NCI-H1417 (cell line): ENCODE results near the gene ELMO1.
A peak's percentile ranks its signal among the peaks of the same experiment; 100 is the strongest.

Source experiments
- DNase-seq, 3 experiments: peaks; one replicate each; lab custom pipeline; 2025; lab: John Stamatoyannopoulos, UW

Gene ELMO1

GRCh38 chr7:37269711-37270508, 178.8 kb downstream of the ELMO1 start:
- no peak for DNase-seq

DNA sequence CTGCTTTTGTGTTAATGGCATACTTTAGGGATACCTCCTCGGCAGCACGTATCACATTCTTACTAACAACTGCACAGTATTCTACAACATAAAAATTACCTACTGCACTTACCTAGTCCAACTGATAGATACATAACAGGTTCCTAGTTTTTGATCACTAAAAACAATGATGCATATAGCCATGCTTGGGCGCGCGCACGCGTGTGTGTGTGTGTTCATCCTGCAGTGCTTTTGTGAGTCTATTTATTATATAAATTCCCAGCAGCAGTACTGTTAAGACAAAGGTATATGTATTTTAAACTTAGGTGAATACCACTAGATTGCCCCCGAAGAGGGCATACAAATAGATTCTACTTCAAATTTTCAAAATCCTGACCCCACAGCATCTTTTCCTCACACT, 181.4 kb downstream of the ELMO1 start:
- DNase-seq: no peak

DNA sequence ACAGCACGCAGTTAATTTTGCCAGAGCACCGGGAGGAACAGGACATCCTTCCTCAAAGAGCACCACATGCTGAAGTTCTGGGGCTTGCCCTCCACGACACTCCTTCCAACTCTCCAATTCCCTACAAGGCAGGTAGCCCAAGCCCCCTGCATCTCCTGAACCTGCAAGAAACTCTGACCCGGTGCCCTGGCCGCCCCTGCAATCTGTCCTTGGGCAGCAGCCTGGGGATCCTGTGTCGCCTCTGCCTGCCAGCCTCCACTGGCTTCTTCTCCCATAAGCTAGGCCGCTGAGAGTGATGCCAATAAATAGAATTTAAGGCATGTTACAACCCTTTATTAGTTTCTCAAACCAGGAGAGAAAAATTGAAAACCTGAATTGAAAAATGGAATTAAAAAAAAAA, 182.8 kb downstream of the ELMO1 start:
- no peak for DNase-seq

GRCh38 chr7:37265006-37265405, 183.7 kb downstream of the ELMO1 start:
- DNase-seq: no peak

DNA sequence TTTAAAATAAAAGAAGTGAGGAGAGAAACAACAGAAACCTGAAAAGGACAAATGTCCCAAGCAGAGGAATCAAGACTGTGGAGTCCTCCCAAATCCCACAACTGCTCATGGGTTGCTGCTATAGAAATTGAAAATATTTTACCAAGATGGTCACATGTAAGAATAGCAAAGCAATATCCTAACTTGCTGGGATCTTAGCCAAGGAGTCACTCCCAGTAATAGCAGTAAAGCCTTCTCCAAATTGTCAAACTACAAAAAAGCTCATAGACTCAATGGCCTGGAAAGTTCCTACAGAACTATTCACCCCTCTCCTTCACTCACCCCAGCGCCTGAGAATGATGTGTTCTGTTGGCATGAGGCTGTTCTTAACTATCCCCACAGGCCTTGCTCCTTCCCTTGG, 186.5 kb downstream of the ELMO1 start:
- no peak for DNase-seq

DNA sequence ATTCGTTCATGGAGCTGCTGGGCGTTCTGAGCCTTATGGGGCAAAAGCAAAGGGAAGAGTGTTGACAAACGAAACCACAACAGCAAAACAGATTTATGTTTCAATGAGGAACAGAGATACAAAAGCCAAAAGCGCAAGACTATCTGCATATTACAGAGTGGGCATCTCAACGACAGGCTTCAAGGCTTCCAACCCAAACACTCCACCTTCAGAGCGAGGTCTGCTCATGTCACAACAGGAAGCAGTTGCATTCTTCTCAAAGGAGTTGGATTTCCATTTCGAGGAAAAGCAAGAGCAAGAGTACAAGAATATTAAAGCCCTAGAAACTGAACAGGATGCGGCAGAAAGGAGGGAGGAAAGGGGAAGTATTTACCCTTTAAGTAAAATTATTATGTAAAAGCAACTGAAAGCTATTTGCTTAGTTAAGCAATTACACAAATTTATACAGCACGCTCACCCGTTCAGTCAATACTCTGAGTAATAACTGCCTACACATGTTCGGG, 189.3 kb downstream of the ELMO1 start:
- peak in 1 of 3 experiments; percentile 49 for DNase-seq

DNA sequence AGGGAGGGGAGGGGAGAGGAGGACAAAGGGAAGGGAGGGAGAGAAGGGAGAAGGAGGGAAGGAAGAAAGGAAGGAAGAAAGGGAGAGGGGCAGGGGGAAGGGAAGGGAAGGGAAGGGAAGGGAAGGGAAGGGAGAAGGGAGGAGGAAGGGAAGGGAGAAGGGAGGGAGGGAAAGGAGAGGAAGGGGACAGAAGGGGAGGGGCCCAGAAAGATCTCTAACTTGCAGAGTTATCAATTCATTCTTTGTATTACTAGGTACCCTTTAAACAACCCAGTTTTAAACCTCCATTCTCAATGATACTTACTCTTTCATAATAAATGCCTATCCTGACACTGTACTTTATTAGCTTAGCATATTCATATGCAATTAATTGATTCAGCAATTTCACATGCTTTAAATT, 192.0 kb downstream of the ELMO1 start:
- no peak for DNase-seq

DNA sequence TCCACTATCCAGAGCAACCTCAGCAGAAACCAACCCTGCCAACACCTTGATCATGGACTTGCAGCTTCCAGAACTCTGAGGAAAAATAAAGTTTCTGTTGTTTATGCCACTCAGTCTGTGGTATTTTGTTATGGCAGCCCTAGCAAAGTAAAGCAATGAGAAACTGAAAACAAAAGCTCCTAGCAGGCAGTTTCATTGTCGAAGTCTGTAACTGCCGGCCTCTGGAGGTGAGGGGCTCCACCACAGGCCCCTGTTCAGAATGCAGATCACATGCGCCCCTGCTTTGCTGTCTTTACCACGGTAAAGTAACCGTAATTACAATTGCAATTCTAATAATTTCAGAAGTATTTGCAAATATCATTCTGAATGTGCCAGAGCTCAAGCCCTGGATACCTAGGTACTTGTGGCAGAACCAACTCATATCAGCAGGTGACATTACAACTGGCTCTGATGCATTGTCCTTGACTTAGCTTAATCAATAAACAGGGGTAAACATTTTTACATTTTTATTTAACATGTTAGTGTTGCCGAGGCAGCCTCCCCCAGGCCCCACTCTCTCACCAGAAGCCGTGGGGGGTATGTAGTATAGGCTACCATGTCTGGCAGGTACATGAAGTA, 193.2 kb downstream of the ELMO1 start:
- DNase-seq: no peak

GRCh38 chr7:37251222-37251621, 197.4 kb downstream of the ELMO1 start:
- no peak for DNase-seq

DNA sequence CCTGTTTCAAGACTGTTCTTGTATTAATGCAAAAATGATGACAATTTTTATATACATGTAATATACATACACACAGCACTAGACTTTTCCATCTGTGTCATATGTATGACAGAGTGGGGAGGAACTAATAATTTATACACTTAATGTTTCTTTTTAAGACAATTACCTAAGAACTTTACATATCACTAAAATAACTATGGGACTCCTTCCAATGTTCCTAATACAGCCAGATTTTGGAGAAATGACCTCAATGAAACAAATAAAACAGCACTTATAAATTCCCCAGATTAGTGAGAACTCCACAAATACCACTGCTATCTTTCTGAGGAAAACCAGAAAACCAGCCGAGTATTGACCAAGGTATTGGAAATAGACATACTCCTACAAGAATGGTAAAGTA, 199.4 kb downstream of the ELMO1 start:
- DNase-seq: no peak

DNA sequence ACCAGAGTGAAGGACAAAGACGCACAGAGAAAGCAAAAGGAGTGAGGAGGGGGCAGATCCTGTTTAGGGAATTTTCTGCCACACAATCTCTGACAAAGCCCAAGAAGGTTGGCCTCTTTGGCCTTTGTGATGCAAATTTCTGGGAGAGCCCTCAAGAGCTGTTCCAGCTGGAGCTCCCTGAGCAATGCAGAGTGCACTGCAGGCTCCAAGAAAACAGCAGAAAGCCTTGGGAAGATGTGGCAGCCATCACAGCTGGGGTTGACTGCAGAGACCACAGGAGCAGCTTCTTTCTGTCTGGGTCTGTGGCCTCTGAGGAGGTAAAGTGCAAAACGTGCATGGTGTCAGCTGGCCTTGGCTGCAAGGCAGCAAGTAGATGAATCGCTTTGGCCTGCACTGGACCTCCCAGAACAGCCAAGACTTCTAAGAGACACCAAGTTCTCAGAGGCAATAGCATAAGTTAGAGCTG, 200.2 kb downstream of the ELMO1 start:
- peak in 2 of 3 experiments; percentile 13 to 82 for DNase-seq

- DNase-seq: no peak
Observed at GRCh38 chr7:37247861-37248260, 200.8 kb downstream of the ELMO1 start.

GRCh38 chr7:37245590-37245989, 203.1 kb downstream of the ELMO1 start:
- DNase-seq: no peak

- no peak for DNase-seq
Observed at GRCh38 chr7:37236906-37237305, 211.8 kb downstream of the ELMO1 start.

DNA sequence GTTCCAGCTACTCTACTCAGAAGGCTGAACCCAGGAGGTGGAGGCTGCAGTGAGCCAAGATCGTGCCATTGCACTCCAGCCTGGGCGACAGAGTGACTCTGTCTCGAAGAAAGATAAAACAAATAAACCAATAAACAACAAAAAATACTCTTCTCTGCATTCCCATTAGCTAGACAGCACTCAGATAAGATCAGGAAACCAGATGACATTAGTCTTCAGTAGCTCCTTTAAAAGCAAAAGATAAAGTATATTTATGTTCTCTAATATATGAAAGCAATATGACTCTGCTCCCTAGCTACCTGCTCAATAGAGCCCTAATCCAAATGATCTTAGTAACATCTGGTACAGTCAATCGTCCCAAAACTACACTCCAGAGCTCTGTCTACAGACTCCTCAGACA, 212.9 kb downstream of the ELMO1 start:
- no peak for DNase-seq

DNA sequence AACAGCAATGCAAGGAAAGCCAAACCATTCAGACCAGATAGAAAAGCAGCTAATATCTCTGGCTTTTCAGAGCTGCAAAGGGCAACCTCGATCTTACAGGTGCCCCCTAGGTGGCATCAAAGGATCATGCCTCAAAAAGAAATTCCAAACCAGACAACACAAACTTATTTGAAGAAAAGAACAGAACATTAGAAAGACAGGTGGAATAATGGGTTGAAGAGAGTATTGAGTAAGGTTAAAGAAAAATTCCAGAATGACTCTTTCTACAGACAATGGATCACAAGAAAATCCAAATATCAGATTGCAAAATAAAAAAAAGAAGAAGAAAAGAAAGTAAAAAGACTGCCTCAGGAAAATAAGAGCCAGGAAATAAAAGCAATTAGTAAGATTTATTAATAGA, 213.7 kb downstream of the ELMO1 start:
- peak in 2 of 3 experiments; percentile 13 to 63 for DNase-seq

GRCh38 chr7:37234334-37234733, 214.3 kb downstream of the ELMO1 start:
- no peak for DNase-seq

GRCh38 chr7:37231613-37232012, 217.1 kb downstream of the ELMO1 start:
- no peak for DNase-seq

- DNase-seq: peak in 1 of 3 experiments; percentile 24
Observed at GRCh38 chr7:37230221-37230620, 218.4 kb downstream of the ELMO1 start.

GRCh38 chr7:37229381-37229780, 219.3 kb downstream of the ELMO1 start:
- no peak for DNase-seq

DNA sequence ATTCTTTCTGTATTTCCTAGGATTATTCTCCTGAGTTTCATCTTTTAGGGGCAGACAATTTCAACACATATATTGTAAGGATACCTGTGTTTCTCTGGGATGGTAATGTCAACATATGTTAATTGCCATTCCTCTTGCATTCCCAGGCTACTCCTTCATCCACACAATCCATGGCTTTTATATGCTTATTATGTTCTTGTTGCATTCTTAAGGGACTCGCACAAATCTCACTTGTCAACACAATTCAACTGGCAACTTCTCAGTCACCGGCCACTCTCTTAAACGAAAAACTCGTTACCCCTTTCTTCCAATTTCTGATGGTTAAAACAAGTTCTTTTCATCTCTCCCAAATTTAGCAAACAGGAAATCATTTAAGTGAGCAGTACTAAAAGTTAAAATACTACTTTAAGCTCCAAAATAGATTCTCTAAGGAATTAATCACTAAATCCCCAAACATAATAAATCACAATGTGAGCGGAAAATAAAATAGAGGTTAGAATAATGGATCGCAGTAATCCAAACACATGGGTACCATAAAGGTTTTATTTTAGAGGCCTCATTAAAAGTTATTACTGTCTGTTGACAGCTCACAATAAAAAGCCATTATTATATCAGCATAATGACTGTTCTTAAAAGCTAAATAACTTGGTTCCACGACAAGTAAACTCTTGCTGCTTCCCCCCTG, 223.2 kb downstream of the ELMO1 start:
- DNase-seq: peak in 1 of 3 experiments; percentile 59

GRCh38 chr7:37224746-37225145, 223.9 kb downstream of the ELMO1 start:
- DNase-seq: no peak

- DNase-seq: no peak
Observed at GRCh38 chr7:37220664-37221063, 228.0 kb downstream of the ELMO1 start.
